ENCODE measurements around the gene EZH2.

Gene EZH2

GRCh38 chr7:148830897-148831692 is 53.0 kb downstream of the EZH2 start:
- in situ Hi-C loops (cut with MboI; ENCODE audit: low sequenced_read_pairs) = no loop called here
- peaks cover 8% of the 10 kb centered on the region for H3K4me1 ChIP-seq
- no peaks in the 10 kb centered on the region for H3K9me3 ChIP-seq
- peaks cover 28% of the 10 kb centered on the region for H3K36me3 ChIP-seq (replicated peaks)
- H3K4me3 ChIP-seq = no peak overlapping the region
- H3K27me3 ChIP-seq (ENCODE audit: low read depth) = no peaks in the 10 kb centered on the region
- DNase-seq (ENCODE audit: low spot score in 2 of 2) = no peak

GRCh38 chr7:148828965-148829364 is 55.1 kb downstream of the EZH2 start:
- in situ Hi-C loops (cut with MboI; ENCODE audit: low sequenced_read_pairs) = no loop called here
- Histone ChIP-seq H3K4me3 (no peak overlapping the region), H3K27me3 (ENCODE audit: low read depth) (no peaks in the 10 kb centered on the region), H3K36me3 (replicated peaks) (peaks cover 36% of the 10 kb centered on the region), H3K9me3 (no peaks in the 10 kb centered on the region), H3K4me1 (peaks cover 8% of the 10 kb centered on the region)
- no peak for DNase-seq (ENCODE audit: low spot score in 2 of 2)

- Histone ChIP-seq H3K4me3 (no peak overlapping the region), H3K27me3 (ENCODE audit: low read depth) (no peaks in the 10 kb centered on the region), H3K36me3 (replicated peaks) (peaks cover 36% of the 10 kb centered on the region), H3K9me3 (no peaks in the 10 kb centered on the region), H3K4me1 (no peaks in the 10 kb centered on the region)
- in situ Hi-C loops (cut with MboI; ENCODE audit: low sequenced_read_pairs) = no loop called here
- no peak for DNase-seq (ENCODE audit: low spot score in 2 of 2)
Measured at GRCh38 chr7:148825338-148825737, 58.8 kb downstream of the EZH2 start.

- H3K27me3 ChIP-seq (ENCODE audit: low read depth) = no peaks in the 10 kb centered on the region
- in situ Hi-C loops (cut with MboI; ENCODE audit: low sequenced_read_pairs) = no loop called here
- H3K4me3 ChIP-seq = no peak overlapping the region
- no peaks in the 10 kb centered on the region for H3K9me3 ChIP-seq
- no peak for DNase-seq (ENCODE audit: low spot score in 2 of 2)
- H3K4me1 ChIP-seq = no peaks in the 10 kb centered on the region
- peaks cover 38% of the 10 kb centered on the region for H3K36me3 ChIP-seq (replicated peaks)
Measured at GRCh38 chr7:148824864-148825263, 59.2 kb downstream of the EZH2 start.

GRCh38 chr7:148821422-148821821 is 62.7 kb downstream of the EZH2 start:
- H3K27me3 ChIP-seq (ENCODE audit: low read depth) = no peaks in the 10 kb centered on the region
- H3K4me1 ChIP-seq = no peaks in the 10 kb centered on the region
- no peak for DNase-seq (ENCODE audit: low spot score in 2 of 2)
- no peak overlapping the region for H3K4me3 ChIP-seq
- H3K36me3 ChIP-seq (replicated peaks) = peaks cover 40% of the 10 kb centered on the region
- H3K9me3 ChIP-seq = no peaks in the 10 kb centered on the region
- in situ Hi-C loops (cut with MboI; ENCODE audit: low sequenced_read_pairs) = no loop called here

GRCh38 chr7:148819697-148820360 is 64.3 kb downstream of the EZH2 start:
- no peaks in the 10 kb centered on the region for H3K4me1 ChIP-seq
- H3K36me3 ChIP-seq (replicated peaks) = peaks cover 45% of the 10 kb centered on the region
- H3K27me3 ChIP-seq (ENCODE audit: low read depth) = no peaks in the 10 kb centered on the region
- in situ Hi-C loops (cut with MboI; ENCODE audit: low sequenced_read_pairs) = no loop called here
- H3K9me3 ChIP-seq = no peaks in the 10 kb centered on the region
- no peak overlapping the region for H3K4me3 ChIP-seq
- DNase-seq (ENCODE audit: low spot score in 2 of 2) = no peak

GRCh38 chr7:148815612-148816011 is 68.5 kb downstream of the EZH2 start:
- Histone ChIP-seq H3K9me3 (no peaks in the 10 kb centered on the region), H3K4me1 (no peaks in the 10 kb centered on the region), H3K27me3 (ENCODE audit: low read depth) (no peaks in the 10 kb centered on the region), H3K36me3 (replicated peaks) (peaks cover 85% of the 10 kb centered on the region), H3K4me3 (no peak overlapping the region)
- no peak for DNase-seq (ENCODE audit: low spot score in 2 of 2)
- in situ Hi-C loops (cut with MboI; ENCODE audit: low sequenced_read_pairs) = no loop called here

GRCh38 chr7:148814922-148815559 is 69.0 kb downstream of the EZH2 start:
- H3K4me1 ChIP-seq = no peaks in the 10 kb centered on the region
- no peak for DNase-seq (ENCODE audit: low spot score in 2 of 2)
- H3K27me3 ChIP-seq (ENCODE audit: low read depth) = no peaks in the 10 kb centered on the region
- no peak overlapping the region for H3K4me3 ChIP-seq
- H3K9me3 ChIP-seq = no peaks in the 10 kb centered on the region
- peaks cover 89% of the 10 kb centered on the region for H3K36me3 ChIP-seq (replicated peaks)
- in situ Hi-C loops (cut with MboI; ENCODE audit: low sequenced_read_pairs) = no loop called here

- no peak for DNase-seq (ENCODE audit: low spot score in 2 of 2)
Measured at GRCh38 chr7:148813890-148814289, 70.2 kb downstream of the EZH2 start.

GRCh38 chr7:148811892-148812291 is 72.2 kb downstream of the EZH2 start:
- in situ Hi-C loops (cut with MboI; ENCODE audit: low sequenced_read_pairs) = no loop called here
- DNase-seq (ENCODE audit: low spot score in 2 of 2) = no peak
- Histone ChIP-seq H3K9me3 (no peaks in the 10 kb centered on the region), H3K27me3 (ENCODE audit: low read depth) (no peaks in the 10 kb centered on the region), H3K36me3 (replicated peaks) (peaks cover 95% of the 10 kb centered on the region), H3K4me3 (no peak overlapping the region), H3K4me1 (no peaks in the 10 kb centered on the region)

More at GRCh38 chr7:148813890-148814289, 70.2 kb downstream of the EZH2 start:
- Histone ChIP-seq H3K36me3 (replicated peaks) (peaks cover 89% of the 10 kb centered on the region), H3K4me3 (no peak overlapping the region), H3K9me3 (no peaks in the 10 kb centered on the region), H3K27me3 (ENCODE audit: low read depth) (no peaks in the 10 kb centered on the region), H3K4me1 (no peaks in the 10 kb centered on the region)
- in situ Hi-C loops (cut with MboI; ENCODE audit: low sequenced_read_pairs) = no loop called here

GRCh38 chr7:148809856-148810255 is 74.2 kb downstream of the EZH2 start:
- peaks cover 86% of the 10 kb centered on the region for H3K36me3 ChIP-seq (replicated peaks)
- H3K4me3 ChIP-seq = no peak overlapping the region
- DNase-seq (ENCODE audit: low spot score in 2 of 2) = no peak
- in situ Hi-C loops (cut with MboI; ENCODE audit: low sequenced_read_pairs) = no loop called here
- H3K4me1 ChIP-seq = no peaks in the 10 kb centered on the region
- no peaks in the 10 kb centered on the region for H3K9me3 ChIP-seq
- H3K27me3 ChIP-seq (ENCODE audit: low read depth) = no peaks in the 10 kb centered on the region

GRCh38 chr7:148807436-148807835 is 76.7 kb downstream of the EZH2 start:
- Histone ChIP-seq H3K4me3 (no peak overlapping the region), H3K9me3 (no peaks in the 10 kb centered on the region), H3K4me1 (no peaks in the 10 kb centered on the region), H3K36me3 (replicated peaks) (peaks cover 62% of the 10 kb centered on the region), H3K27me3 (ENCODE audit: low read depth) (no peaks in the 10 kb centered on the region)
- in situ Hi-C loops (cut with MboI; ENCODE audit: low sequenced_read_pairs) = no loop called here
- DNase-seq (ENCODE audit: low spot score in 2 of 2) = no peak

GRCh38 chr7:148806187-148806586 is 77.9 kb downstream of the EZH2 start:
- Histone ChIP-seq H3K4me1 (no peaks in the 10 kb centered on the region), H3K27me3 (ENCODE audit: low read depth) (no peaks in the 10 kb centered on the region), H3K4me3 (no peak overlapping the region), H3K36me3 (replicated peaks) (peaks cover 49% of the 10 kb centered on the region), H3K9me3 (no peaks in the 10 kb centered on the region)
- no peak for DNase-seq (ENCODE audit: low spot score in 2 of 2)
- in situ Hi-C loops (cut with MboI; ENCODE audit: low sequenced_read_pairs) = no loop called here
